GM19455 (cell line): ENCODE measurements around the gene RALGAPA1.
"Not testable (repeated sequence)": the region's sequence is repeated elsewhere in the genome, so short reads cannot be mapped to it uniquely, and the experiment has no call there.

Source experiments
- ATAC-seq: cut with Tn5 transposase; IDR thresholded peaks from one replicate; pipeline ENCODE4 v1.9.1; 2021; ENCODE audit not compliant: unreplicated experiment

RALGAPA1 gene

DNA sequence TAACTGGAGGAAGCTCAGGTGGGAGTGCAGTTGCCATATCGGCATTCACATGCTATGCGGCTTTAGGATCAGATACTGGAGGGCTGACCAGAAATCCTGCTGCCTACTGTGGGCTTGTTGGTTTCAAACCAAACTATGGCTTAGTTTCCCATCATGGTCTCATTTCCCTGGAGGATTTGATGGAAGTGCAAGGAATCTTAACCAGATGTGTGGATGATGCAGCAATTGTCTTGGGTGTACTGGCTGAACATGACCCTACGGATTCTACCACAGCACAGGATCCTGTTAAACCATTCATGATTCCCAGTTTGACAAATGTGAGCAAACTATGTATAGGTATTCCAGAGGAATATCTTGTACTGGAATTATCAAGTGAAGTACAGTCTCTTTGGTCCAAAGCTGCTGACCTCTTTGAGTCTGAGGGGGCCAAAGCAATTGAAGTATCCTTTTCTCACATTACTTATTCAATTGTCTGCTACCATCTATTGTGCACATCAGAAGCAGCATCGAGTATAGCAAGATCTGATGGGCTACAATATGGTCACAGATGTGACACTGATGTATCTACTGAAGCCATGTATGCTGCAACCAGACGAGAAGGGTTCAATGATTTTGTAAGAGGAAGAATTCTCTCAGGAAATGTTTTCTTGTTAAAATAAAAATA lies 42.9 kb downstream of the RALGAPA1 start:
- no peak for ATAC-seq

DNA sequence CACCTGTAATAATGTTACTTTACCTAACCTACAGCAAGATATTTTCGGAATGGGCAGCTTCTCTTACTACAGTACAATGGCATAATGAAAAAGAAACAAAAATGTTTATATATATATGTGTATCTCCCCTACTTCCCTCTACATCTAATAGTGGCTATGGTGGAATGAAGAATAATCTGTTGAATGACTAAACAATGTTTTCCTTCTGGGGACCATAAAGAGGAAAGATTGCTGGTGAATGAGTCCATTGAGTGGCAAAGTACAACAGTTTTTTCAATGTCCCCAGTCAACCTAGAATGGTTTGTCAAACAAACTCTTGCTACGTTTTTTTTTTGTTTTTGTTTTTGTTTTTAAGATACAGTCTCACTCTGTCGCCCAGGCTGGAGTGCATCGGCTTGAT lies 47.2 kb downstream of the RALGAPA1 start:
- ATAC-seq = no peak

DNA sequence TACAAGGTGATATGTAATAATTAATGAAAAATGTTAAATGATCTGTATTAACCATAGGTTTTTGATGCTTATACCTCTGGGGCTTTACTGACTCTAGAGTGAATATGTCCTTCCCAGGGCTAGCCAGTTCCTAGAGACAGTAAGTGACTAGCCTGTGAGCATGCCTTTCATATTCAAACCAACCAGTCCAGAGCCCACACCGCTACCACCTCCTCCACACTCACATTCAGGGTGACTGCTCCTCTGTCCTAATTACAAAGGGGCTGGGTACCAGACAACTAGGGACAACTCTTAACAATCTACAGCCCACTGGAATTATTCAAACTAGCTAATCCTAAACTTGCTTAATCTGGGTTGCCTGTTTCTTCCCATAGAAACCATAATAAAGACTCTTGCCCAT lies 49.0 kb downstream of the RALGAPA1 start:
- no peak for ATAC-seq

DNA sequence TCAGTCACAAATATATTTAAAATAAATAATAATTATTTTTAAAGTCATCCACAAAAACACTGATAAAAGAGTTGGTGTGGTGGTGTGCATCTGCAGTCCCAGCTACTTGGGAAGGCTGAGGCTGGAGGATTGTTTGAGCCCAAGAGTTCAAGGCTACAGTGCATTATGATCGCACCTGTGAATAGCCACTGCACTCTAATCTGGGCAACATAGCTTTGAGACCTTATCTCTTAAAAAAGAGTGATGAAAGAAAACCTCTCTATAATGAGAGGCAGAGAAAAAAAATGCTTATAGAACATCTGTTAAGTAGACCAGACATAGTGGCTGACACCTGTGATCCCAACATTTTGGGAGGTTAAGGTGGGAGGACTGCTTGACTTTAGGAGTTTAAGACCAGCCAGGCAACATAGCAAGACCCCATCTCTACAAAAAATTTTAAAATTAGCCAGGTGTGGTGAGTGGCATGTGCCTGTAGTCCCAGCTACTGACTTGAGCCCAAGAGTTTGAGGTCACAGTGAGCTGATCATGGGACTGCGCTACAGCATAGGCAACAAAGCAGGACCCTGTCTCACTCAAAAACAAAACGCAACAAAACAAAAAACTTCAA lies 50.5 kb downstream of the RALGAPA1 start:
- ATAC-seq = no peak

DNA sequence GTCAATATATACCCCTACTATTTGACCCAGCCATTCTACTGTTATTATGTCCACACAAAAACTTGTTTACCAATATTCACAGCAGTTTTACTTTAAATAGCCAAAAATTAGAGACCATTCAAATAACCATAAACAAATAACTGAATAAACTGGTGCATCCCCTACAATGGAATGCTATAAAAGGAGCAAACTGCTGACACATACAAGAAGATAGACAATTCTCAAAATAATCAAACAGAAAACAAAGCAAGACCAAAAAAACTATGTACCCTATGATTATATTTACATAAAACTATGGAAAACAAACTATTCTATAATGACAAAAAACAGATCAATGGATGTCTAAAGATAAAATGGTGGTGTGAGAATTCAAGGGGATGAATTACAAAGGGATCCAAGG lies 54.4 kb downstream of the RALGAPA1 start:
- ATAC-seq = no peak

DNA sequence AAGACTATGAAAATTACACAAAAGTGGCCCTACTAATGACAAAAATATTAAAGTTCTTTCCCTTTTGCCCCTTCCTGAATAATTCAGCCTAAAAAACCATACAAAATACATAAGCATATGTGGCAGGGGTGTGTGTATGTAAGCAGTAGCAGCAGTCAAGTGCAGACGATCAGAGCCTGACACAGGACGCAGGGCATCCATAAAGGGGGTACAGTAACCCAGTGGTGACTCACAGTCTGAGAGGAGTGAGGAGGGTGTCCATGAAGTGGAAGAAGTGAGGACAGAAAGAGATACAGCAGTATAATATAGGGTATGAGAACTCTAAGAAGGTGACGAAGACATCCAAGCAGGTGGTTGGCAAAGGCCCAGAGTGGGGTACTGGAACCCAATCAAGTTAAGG lies 56.7 kb downstream of the RALGAPA1 start:
- no peak for ATAC-seq

DNA sequence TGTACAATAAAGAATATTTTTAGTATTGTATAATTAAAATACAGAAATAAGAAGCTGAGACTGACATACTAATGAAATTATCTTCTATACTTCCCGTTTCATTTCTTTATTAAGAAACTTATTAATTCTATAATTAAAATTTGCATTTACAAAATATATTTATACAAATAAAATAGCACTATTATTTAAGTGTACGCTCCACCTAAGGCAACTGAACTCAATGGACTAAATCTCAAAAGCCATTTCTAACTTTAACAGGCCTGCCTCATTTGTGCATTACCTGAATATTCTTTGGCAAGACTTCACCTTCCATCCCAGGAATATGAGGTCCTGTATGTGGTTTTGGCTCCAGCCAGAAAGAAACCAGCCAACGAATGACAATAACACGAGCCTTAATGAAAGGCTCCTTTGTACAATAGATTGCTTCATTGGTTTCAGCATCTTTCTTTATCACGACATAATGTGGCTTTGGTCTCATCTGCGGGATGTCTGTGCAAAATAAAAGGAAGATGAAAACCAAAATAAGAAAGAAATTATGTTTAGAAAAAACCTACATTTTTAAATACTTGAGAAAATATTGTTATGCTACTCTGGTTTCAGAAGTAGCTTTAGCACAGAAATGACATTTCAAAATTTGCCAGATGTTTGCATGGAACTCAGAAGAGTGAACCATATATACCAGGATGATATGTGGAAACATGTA lies 58.7 kb downstream of the RALGAPA1 start:
- ATAC-seq = no peak

DNA sequence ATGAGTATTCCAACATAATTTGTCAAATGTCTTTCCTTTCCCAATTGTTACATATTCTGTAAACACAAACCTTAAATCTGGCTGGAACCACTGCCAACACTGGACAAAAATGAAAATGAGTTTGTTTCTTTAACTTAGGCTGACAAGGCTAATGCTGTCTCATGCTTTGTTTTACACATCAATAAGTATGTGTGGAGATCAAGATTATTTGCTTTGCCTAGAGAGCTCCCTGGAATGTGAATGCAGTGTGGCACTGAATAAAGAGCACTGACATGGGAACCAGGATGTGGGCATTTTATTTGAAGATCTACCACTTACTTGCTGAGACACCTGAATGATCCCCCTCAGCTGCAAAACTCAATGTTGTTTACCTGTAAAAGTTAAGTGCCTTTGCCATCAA lies 61.7 kb downstream of the RALGAPA1 start:
- ATAC-seq = no peak

DNA sequence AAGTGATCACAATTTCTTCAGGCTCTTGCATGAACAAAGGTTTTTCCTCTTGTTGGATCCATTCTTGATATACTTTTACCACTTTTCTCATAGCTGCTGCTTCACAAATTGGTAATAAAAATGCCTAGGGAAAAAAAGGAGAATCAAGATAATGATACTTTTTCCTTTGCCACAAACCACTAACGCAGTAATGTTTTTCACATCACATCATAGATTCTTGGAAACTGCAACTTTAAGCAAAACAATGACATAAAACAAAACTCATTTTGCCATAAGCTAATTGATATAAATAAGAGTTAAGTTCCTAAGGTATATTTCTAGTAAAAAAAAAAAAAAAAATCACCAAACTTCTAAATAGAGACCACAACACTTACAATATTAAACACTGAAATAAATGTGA lies 66.7 kb downstream of the RALGAPA1 start:
- ATAC-seq = no peak

DNA sequence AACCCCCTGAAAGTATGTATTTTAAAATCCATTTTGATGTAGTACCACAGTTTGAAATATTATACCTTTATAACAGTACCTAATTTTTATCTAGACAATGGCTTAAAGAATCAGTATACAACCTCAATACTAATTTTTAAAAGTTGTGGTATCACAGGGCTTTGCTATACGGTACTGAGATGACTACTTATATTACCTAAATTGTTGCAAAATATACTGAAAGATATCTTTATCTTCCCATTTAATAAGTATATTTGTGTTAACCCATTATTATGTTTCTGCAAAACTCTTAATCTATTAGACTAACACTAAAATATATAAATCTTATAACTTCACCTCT lies 67.1 kb downstream of the RALGAPA1 start:
- ATAC-seq = no peak

DNA sequence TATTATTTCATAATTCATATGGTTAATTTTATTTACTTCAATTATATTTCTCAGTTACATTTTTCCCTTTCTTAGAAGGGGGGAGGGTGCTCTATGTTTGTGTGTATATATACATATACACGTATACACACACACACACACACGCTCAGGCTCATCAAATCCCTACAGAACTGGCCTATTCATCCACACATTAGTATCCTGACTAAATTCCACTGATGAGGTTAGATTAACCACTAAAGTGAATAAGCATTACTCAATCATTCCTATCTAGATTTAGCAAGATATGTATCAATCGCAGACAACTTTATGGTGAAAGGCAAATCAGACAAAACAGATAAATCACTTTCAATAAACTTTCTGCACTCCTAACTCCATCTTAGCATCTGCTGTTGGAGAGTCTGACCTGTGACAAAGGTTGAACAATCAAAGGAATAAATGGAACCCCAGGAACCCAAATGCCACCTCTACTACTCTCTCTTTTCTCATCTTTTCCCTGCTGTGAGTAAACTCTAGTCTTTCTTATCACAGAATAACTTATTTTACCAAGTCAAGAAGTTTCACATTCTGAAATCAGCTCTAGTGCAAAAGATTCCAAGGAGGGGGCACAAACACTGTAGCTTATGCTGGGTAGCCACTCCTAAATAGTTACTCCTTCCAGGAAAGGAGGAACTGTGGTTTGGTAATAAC lies 67.6 kb downstream of the RALGAPA1 start:
- ATAC-seq = no peak

DNA sequence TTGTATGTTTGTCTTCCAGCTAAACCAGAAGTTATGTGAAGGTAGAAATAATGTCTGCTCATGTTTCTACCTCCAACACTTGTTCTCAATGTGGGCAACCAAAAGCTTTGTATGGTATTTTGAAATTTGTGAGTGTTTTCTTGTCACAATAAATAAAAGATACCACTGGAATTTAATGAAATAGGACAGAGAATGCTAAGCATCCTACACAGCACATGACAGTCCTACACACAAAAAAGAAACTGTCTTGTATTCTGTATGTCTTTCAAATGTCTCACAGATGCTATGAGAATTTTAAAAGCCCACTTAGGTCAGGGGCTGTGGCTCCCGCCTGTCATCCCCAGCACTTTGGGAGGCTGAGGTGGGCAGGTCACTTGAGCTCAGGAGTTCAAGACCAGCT lies 68.9 kb downstream of the RALGAPA1 start:
- no peak for ATAC-seq

DNA sequence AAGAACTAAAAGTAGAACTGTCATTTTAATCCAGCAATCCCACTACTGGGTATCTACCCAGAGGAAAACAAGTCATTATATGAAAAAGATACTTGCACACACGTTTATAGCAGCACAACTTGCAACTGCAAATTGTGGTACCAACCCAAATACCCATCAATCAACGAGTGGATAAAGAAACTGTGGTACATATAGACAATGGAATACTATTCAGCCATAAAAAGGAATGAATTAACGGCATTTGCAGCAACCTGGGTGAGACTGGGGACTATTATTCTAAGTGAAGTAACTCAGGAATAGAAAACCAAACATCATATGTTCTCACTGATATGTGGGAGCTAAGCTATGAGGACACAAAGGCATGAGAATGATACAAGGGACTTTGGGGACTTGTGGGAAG lies 73.9 kb downstream of the RALGAPA1 start:
- ATAC-seq = not testable (repeated sequence)

DNA sequence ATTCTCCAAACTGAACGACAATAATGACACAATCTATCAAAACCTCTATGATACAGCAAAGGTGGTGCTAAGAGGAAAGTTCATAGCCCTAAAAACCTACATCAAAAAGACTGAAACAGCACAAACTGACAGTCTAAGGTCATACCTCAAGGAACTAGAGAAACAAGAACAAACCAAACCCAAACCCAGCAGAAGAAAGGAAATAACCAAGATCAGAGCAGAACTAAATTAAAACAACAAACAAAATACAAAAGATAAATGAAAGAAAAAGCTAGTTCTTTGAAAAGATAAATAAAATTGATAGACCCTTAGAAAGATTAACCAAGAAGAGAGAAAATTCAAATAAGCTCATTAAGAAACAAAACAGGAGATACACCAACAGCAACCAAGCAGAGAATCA lies 75.6 kb downstream of the RALGAPA1 start:
- not testable (repeated sequence) for ATAC-seq

DNA sequence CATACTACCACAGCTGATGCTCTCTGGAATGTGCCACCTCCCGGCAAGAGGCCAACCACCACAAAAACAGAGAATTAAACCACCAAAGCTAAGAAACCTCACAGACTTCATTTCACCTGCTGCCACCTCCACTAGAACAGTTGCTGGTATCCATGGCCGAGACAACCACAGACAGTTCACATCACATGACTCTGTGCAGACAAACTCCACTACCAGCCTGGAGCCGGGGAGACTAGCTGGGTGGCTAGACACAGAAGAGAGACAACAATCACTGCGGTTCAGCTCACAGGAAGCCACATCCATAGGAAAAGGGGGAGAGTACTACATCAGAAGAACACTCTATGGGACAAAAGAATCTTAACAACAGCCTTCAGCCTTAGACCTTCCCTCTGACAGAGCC lies 78.2 kb downstream of the RALGAPA1 start:
- ATAC-seq = no peak

DNA sequence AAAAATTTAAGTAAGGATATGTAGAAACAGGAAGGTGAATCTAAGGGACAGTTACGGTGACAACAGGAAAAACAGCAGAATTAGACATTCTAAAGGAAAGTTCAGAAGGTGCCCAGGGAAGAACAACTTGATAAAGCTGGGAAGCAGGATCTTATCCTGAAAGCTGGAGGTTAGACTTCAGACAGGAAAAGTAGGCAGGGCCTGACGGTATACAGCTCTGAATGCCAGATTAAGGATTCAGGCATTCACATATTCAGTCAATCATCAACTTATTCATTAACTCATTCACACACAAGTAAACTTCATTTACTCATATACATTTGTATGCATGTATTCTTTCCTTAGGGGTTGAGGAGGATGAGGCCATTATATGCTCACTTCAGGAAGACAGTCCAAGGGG lies 81.3 kb downstream of the RALGAPA1 start:
- no peak for ATAC-seq

DNA sequence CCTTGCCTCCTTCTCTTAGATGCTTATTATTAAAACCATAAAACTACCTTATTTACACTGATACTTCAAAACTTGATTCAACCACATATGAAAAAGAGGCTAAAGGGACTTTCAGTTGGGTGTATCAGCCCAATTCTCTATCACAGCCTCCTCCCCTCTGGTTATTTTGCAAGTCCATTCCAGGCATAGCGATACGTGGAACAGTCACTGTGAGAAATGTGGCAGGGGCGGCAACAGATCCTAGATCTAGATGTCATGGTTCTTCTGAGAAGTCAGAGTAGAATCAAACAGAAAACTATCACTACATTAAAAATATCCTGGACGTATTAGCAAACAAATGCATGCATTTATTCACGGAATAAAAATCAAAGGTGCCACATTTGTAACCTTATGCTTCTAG lies 83.2 kb downstream of the RALGAPA1 start:
- no peak for ATAC-seq

DNA sequence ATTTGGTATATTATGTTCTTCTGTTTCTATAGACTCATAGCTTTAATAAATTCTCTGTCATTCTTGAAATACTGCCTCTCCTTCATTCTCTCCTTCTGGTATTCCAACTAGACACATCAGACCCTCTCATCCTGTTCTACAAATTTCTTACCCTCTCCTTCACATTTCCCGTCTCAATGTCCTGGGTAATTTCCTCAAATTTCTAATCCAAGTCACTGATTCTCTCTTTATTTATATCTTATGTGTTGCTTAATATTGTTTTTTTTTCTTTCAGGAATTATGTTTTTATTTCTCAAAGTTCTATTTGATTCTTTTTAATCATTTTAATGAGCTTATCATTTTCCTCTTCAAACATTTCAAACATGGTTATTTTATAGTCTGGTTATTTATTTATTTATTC lies 94.0 kb downstream of the RALGAPA1 start:
- ATAC-seq = no peak

DNA sequence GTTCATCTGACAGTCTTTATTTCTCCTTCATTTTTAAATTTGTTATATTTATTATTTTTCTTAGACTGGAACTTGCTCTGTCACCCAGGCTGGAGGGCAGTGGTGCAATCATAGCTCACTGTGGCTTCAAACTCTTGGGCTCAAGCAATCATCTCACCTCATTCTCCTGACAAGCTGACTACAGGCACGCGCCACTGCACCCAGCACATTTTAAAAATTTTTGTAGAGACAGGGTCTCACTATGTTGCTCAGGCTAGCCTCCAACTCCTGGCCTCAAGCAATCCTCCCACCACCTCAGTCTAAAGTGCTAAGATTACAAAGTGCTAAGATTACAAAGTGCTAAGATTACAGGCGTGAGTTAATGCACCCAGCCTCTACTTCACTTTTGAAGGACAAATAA lies 96.6 kb downstream of the RALGAPA1 start:
- ATAC-seq = no peak

DNA sequence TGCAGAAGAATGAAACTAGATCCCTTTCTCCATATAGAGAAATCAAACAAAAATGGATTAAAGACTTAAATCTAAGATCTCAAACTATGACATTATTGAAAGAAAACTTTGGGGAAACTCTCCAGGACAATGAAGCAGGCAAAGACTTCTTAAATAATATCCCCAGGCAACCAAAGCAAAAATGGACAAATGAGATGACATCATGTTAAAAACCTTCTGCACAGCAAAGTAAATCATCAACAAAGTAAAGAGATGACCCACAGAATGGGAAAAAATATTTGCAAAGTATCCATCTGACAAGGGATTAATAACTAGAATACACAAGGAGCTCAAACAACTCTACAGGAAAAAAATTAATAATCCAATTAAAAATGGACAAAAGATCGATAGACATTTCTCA lies 101.0 kb downstream of the RALGAPA1 start:
- no peak for ATAC-seq

DNA sequence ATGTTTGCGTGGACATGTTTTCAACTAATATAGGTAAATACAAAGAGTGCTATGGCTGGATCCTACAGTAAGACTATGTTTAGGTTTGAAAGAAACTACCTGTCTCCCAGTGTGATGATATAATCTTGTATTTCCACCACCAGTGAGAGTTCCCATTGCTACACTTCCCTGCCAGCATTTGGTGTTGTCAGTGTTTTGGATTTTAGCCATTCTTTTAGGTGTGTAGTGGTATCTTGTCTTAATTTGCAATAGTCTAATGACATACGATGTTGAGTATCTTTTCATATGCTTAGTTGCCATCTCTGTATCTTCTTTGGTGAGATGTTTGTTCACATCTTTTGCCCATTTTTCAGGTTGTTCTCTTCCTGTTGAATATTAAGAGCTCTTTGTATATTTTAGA lies 103.5 kb downstream of the RALGAPA1 start:
- ATAC-seq = no peak
